Hepatic stellate cell (primary cell): Measurements from ENCODE around the gene LRRC4C.

Experiments
- DNase-seq: peaks from one replicate; pipeline ENCODE4 v3.0.0; 2011; ENCODE audit warnings: low spot score

Gene LRRC4C

DNA sequence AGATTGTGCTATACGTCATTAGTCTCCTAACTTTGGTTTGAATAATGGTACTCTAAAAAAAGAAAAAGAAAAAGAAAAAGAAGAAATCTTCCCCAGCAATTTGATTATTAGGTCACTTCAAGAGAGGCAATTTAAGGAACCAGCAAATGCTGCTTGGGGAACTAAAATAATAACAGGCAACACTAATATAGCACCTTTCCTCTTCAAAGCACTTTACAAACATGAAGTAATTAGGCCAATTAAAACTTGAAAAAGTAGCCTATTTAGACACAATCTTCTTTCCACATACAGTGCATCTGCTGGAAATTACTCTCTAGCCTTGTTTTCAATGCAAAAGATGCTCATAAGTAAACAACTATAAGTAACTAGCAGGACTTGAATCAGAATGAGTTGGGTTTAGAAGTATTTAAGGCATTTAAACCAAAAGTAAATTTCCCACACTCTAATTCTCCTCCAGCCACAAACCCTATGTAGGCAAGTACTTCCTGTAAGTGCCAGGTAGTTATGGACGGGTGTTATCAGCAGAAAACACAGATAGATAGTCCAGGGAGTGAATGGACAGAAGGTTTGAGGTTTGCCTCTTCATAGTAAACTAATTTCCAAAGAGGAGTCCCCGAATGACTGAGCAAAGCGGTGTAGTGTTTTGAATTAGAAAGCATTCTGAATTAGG is 44.5 kb downstream of the LRRC4C start:
- DNase-seq = no peak

GRCh38 chr11:41413843-41414242 is 45.6 kb downstream of the LRRC4C start:
- DNase-seq = no peak

DNA sequence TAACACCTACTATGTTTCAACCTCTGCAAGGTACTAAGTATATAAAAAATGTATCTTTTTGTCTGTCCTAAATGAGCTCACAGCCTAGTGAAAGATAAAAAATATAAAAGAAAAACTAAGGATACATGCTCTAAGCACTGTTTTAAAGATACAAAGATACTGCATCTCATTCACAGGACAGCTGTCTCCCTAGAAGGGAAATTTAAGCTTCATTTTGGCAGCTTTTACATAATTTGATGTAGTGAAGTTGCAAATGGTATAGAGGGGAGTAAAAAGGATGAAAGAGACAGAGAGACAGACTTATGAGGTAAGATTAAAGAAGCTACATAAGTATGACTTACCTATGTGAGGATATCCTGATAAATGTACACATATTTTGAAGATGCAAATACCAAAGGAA is 53.6 kb downstream of the LRRC4C start:
- no peak for DNase-seq

GRCh38 chr11:41404109-41404508 is 55.3 kb downstream of the LRRC4C start:
- no peak for DNase-seq

DNA sequence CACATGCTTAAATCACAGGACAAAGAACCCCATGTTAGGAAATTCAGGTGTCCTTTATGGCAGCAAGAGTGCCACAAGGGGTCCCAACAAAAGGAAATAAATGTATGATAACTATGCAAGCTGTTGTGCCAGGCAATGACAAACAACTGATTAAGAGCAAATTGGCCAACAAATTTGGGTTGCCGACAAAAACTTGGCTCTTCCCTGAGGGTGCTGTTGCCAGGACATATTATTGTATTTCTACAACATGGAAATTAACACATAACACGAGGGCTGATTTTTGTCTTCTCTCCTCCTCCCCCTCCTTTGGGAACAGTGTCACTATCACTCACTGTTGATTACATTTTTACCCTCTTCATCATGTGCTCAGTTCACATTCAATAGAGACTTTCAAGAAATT is 56.0 kb downstream of the LRRC4C start:
- no peak for DNase-seq

DNA sequence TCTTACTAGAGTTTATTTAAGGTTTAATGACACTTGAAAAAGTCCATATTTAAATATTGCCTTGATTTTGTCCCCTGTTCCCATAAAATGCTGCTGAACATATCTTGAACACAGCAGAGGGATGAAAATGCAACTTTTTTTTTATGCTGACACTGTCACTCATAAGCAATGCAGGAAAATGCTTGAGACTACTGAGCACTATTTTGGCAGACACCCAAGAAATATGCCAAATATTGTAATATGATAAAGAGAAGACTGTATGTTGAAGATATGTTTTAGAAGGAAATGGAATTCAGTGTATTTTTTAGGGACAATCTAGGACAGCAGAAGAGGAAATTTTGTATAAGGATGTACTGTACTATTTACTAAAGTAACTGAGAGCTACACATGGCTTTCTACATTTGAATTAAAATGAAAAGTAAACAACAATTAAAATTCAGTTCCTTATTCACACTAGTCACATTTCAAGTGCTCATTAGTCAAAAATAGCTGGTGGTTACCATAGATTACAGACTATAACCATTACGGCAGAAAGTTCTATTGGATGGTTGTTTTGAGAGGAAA is 58.6 kb downstream of the LRRC4C start:
- DNase-seq = no peak

- no peak for DNase-seq
Measured at GRCh38 chr11:41400124-41400523, 59.3 kb downstream of the LRRC4C start.

- no peak for DNase-seq
Measured at GRCh38 chr11:41399323-41399722, 60.1 kb downstream of the LRRC4C start.

GRCh38 chr11:41398175-41398574 is 61.3 kb downstream of the LRRC4C start:
- no peak for DNase-seq

GRCh38 chr11:41394521-41395195 is 64.8 kb downstream of the LRRC4C start:
- DNase-seq = no peak

- DNase-seq = no peak
Measured at GRCh38 chr11:41392596-41392995, 66.9 kb downstream of the LRRC4C start.

GRCh38 chr11:41389623-41390130 is 69.8 kb downstream of the LRRC4C start:
- no peak for DNase-seq

GRCh38 chr11:41384329-41384728 is 75.1 kb downstream of the LRRC4C start:
- no peak for DNase-seq

GRCh38 chr11:41383768-41384167 is 75.7 kb downstream of the LRRC4C start:
- DNase-seq = no peak

DNA sequence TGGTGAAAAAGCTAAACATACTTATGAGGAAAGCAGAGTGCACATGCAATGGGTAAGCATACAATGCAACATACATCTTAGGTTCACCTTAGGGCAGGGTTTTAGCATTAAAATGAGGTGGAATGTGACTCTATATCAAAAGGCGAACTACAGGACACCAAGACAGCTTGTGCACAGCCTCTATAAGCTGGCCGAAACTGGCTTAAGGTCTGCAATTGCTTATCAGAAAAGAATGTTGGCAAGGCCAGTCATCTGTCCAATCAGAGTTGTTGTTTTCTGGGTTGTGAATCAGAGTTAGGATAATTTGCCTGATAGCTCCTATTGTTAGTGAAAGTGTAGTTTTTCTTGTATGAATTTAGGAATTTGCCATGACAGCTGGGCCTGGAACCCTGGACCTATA is 76.5 kb downstream of the LRRC4C start:
- no peak for DNase-seq

DNA sequence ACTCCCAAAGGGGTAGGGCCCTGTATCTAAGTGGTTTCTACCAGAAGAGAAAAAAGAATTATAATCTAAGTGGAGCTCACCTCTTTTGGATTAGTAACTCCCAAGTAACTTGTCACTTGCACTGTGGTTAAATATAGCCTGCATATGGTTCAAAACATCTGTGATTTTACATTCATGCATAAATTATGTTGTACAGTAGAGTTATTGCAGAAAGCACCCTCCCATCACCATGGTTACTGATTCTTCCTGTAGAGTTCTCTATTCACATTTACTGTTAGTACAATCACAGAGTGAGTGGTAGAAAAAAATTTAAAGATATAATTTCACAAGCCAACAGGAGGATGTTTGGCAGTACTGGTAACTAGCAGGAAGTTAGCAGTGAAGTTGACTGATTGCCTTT is 80.4 kb downstream of the LRRC4C start:
- DNase-seq = no peak

- DNase-seq = no peak
Measured at GRCh38 chr11:41377709-41378394, 81.6 kb downstream of the LRRC4C start.

DNA sequence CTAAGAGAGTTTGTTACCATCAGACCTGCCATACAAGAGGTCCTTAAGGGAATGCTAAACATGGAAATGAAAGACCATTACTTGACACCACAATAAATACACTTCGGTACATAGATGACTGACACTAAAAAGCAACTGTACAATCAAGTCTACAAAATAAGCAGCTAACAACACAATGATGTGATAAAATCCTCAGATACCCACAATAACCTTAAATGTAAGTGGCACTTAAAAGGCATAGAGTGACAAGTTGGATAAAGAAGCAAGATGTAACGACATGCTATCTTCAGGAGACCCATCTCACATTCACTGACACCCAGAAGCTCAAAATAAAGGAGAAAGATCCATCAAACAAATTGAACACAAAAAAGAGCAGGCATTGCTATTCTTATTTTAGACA is 107.6 kb downstream of the LRRC4C start:
- no peak for DNase-seq

DNA sequence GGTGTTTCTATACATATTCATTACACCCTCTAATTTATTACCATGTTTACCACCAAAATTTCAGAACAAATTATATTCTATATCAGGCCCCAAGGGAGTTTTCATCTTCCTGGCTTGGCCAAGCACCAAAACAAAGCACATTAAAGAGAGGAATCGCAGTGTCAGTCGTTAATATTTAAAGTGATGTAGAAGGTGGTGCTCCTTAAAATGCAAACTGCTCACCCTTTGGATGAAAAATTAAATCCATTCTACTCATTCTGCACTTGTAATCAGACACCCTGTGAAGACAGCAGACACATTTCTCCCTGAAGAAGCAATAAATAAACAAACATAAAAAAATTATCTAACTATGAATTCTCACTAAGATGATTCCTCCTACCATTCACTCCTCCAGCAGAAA is 113.4 kb downstream of the LRRC4C start:
- no peak for DNase-seq

DNA sequence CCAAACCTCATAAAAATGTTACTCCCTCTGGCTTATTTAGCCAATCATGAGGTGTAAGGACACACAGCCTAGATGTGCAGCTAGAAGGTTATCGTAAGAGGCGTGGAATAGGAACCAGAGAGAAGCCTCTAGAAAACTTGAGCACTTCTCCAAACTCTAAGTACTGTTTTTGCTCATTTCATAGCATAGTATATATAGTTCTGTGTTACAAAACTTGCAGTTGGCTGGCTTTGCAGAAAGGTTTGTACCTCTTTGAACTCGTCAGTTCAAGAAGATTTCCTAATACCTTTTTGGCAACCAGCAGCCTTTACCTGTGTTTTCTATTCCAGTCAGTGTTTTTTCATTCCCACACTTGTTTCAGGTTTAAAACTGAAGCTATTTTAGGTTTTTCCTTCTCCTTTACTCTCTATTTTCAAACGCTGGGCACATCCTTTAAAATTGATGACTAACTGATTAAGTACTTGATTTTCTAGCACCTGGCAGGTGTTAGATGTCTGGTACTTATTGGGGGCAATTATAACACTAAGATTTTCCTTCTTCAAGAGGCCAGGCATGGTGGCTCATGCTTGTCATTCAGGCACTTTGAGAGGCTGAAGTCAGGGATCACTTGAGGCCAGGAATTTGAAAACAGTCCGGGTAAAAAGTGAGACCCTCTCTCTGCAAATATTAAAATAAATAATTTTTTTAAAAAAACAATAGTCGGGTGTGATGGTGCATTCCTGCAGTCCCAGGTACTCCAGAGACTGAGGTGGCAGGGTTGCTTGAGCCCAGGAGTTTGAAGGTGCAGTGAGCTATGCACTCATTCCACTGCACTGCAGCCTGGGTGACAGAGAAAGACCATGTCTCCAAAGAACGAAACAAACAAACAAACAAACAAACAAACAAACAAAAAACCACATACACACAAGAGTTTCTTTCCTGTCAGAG is 125.2 kb downstream of the LRRC4C start:
- no peak for DNase-seq

- no peak for DNase-seq
Measured at GRCh38 chr11:41333357-41333756, 126.1 kb downstream of the LRRC4C start.

- no peak for DNase-seq
Measured at GRCh38 chr11:41328324-41328723, 131.1 kb downstream of the LRRC4C start.
